MCF 10A (cell line): ENCODE data around the gene GRIK3. TPM values are rescaled to one million over a fixed set of nuclear protein-coding genes. Genes with fewer than 3 reads are reported as not detected.
"Not testable (repeated sequence)": the region's sequence is repeated elsewhere in the genome, so short reads cannot be mapped to it uniquely, and the experiment has no call there.

Experiments used
- BruUV-seq: library from RNA; stranded (reverse); fragments of 400-500 nt; replicated peaks from 2 replicates; lab custom pipeline; 2021; lab: Mats Ljungman, UMichigan
- CTCF ChIA-PET: fragments of 300-600 bp; sonication (Branson Sonifier 250); formaldehyde crosslinking; extraction: SDS; loops from one replicate; lab custom pipeline; 2021; ENCODE audit warnings: antibody characterized with exemption, inconsistent platforms; lab: Yijun Ruan, JAX
- POLR2A ChIA-PET: fragments of 300-600, 350-650 bp; sonication (Branson Sonifier 250); formaldehyde crosslinking; extraction: SDS; loops from one replicate; lab custom pipeline; 2020; ENCODE audit warnings: antibody characterized with exemption, inconsistent platforms; lab: Yijun Ruan, JAX
- DNase-seq: peaks from one replicate; pipeline ENCODE4 v3.0.0-alpha.2; 2018; ENCODE audit not compliant: unreplicated experiment
- H3K27ac Mint-ChIP-seq: one replicate; pipeline ENCODE4 v1.8.0; 2022; ENCODE audit warnings: mild to moderate bottlenecking, low read depth, mixed read lengths; ENCODE audit not compliant: unreplicated experiment
- H3K27me3 Mint-ChIP-seq: one replicate; pipeline ENCODE4 v1.8.0; 2022; ENCODE audit warnings: mixed read lengths; ENCODE audit not compliant: insufficient read depth, unreplicated experiment
- H3K36me3 Mint-ChIP-seq: one replicate; pipeline ENCODE4 v1.8.0; 2022; ENCODE audit warnings: mild to moderate bottlenecking, moderate library complexity, mixed read lengths; ENCODE audit not compliant: insufficient read depth, unreplicated experiment
- H3K4me1 Mint-ChIP-seq: one replicate; pipeline ENCODE4 v1.8.0; 2022; ENCODE audit warnings: mixed read lengths; ENCODE audit not compliant: insufficient read depth, unreplicated experiment
- H3K4me3 Mint-ChIP-seq: one replicate; pipeline ENCODE4 v1.8.0; 2022; ENCODE audit warnings: mild to moderate bottlenecking, moderate library complexity, mixed read lengths; ENCODE audit not compliant: unreplicated experiment
- H3K9me3 Mint-ChIP-seq: one replicate; pipeline ENCODE4 v1.8.0; 2022; ENCODE audit warnings: mixed read lengths; ENCODE audit not compliant: unreplicated experiment
- CTCF ChIP-seq: fragments of 200-600 bp; IDR thresholded peaks from one replicate; pipeline ENCODE4 v1.8.0; 2022; ENCODE audit warnings: antibody characterized with exemption, mild to moderate bottlenecking; ENCODE audit not compliant: unreplicated experiment
- intact Hi-C: fragments of 100-400 bp; cut with micrococcal nuclease; formaldehyde crosslinking; loops from 2 replicates; pipeline ENCODE4 v1.14.1; 2022
- total RNA-seq: library from RNA; stranded (reverse); gene quantifications from 2 replicates; pipeline ENCODE4 v1.2.3, GENCODE V29; 2022

Gene GRIK3
- total RNA-seq, 1 experiment from 2014 or later: not detected

GRCh38 chr1:36920371-36920770 is 113.9 kb downstream of the GRIK3 start:
- no peak for DNase-seq
- intact Hi-C loops: no loop called here
- no peaks in the 10 kb centered on the region for H3K36me3 Mint-ChIP-seq
- no peak overlapping the region for H3K27ac Mint-ChIP-seq
- BruUV-seq: no TSS peak
- CTCF ChIA-PET: no interaction called here
- H3K9me3 Mint-ChIP-seq: no peaks in the 10 kb centered on the region
- POLR2A ChIA-PET: no interaction called here
- H3K4me1 Mint-ChIP-seq: no peaks in the 10 kb centered on the region
- H3K4me3 Mint-ChIP-seq: no peak overlapping the region
- no peak for TF ChIP-seq CTCF
- H3K27me3 Mint-ChIP-seq: no peaks in the 10 kb centered on the region

GRCh38 chr1:36919491-36920145 is 114.7 kb downstream of the GRIK3 start:
- H3K36me3 Mint-ChIP-seq: no peaks in the 10 kb centered on the region
- H3K4me3 Mint-ChIP-seq: no peak overlapping the region
- H3K9me3 Mint-ChIP-seq: no peaks in the 10 kb centered on the region
- H3K27ac Mint-ChIP-seq: no peak overlapping the region
- no peaks in the 10 kb centered on the region for H3K27me3 Mint-ChIP-seq
- H3K4me1 Mint-ChIP-seq: no peaks in the 10 kb centered on the region
- no peak for TF ChIP-seq CTCF
- POLR2A ChIA-PET: no interaction called here
- intact Hi-C loops: no loop called here
- BruUV-seq: no TSS peak
- no peak for DNase-seq
- CTCF ChIA-PET: no interaction called here

GRCh38 chr1:36918604-36919003 is 115.7 kb downstream of the GRIK3 start:
- no peaks in the 10 kb centered on the region for H3K9me3 Mint-ChIP-seq
- no peaks in the 10 kb centered on the region for H3K4me1 Mint-ChIP-seq
- BruUV-seq: no TSS peak
- no peak for TF ChIP-seq CTCF
- no peak for DNase-seq
- H3K36me3 Mint-ChIP-seq: no peaks in the 10 kb centered on the region
- no peak overlapping the region for H3K27ac Mint-ChIP-seq
- no peak overlapping the region for H3K4me3 Mint-ChIP-seq
- H3K27me3 Mint-ChIP-seq: no peaks in the 10 kb centered on the region
- CTCF ChIA-PET: no interaction called here
- POLR2A ChIA-PET: no interaction called here
- intact Hi-C loops: no loop called here

- DNase-seq, CTCF ChIA-PET, H3K27ac Mint-ChIP-seq, BruUV-seq, H3K9me3 Mint-ChIP-seq, intact Hi-C loops, H3K27me3 Mint-ChIP-seq, H3K4me1 Mint-ChIP-seq, H3K4me3 Mint-ChIP-seq, H3K36me3 Mint-ChIP-seq, POLR2A ChIA-PET: not testable (repeated sequence)
Measured at GRCh38 chr1:36916542-36916941, 117.8 kb downstream of the GRIK3 start.
